NCI-H1105 (cell line): ENCODE results near the gene GADD45G.

Experiments used
- DNase-seq: peaks from one replicate; lab custom pipeline; 2025; lab: John Stamatoyannopoulos, UW

GADD45G gene

DNA sequence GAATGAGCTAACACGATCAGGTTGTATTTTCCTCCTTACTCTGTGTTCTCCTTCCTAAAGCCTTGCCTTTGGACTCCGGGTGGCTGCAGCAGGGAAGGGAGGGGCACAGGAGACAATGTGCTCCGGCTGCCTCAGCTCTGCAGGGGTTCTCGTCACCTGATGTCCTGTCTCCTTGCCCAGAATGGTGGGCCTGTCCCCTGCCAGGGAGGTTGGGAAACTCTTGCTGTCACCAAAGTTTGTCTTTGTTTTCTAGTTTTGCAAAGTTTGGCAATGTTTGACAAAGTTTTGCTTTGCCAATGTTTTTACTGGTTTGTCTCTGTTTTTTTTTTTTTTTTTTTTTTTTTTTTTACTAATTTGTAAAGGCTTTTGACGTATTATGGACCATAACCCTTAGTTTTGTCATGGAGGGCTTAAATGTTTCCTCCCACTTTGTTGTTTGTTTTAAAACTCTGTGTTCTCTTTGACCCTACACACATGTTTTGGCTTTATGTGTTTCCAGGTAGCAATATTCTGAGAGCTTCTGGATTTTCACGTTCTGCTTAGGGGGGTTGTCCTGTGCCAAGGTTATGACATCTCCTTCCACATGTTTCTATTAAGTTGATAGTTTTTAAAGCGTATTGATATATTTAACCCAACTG is 49.3 kb downstream of the GADD45G start:
- DNase-seq, result no peak

DNA sequence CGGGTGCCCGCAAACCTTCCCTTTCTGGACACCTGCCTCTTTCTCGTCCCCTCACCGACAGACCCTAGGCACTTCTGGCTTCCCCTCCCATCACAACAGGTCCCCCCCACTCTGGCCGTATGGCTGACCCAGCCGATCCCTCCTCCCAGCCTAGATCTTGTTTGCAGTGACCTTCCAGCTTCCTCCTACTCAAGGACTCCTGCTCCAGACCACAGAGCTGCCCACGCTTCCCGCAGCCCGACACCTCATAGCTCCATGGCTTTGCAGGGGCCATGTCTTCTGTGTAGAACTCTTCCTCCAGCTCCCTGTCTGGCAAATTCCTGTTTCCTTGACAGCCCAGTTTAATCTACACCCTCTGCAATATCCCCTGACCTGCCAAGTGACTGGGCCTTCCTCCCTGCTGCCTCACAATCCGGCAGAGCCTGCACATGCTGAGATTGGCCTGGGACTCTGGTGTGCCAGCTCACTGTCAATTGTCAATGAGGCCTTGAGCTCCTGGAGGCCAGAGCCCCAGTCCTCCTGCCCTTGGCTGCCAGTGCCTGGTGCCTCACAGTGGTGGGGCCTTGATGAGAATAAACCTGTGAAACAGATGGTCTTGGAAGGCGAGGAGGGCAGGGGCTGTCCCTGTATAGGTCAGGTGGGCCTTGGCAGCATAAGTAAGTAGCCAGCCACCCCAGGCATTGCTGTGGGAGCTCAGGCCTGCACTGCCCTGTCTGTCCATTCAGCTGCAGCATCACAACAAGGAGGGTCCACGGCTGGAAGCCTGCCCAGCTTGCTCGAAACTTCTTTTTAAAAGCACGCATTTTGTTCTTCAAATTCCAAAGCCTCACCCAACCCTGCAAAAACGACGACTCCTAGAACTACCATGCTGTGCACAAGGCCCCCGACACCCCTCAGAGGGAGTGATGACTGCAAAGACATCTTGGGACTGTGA is 50.5 kb downstream of the GADD45G start:
- no peak for DNase-seq
